ENCODE results near the gene SYF2. TPM values are rescaled to one million over a fixed set of nuclear protein-coding genes. Genes with fewer than 3 reads are reported as not detected.
A peak's percentile ranks its signal among the peaks of the same experiment; 100 is the strongest.

SYF2 gene
- total and polyA plus RNA-seq, 2 donors (not counting 1 experiment from before 2014, with no cell fraction given) = 21.9 to 67.3 TPM

- H3K9me3 ChIP-seq (ENCODE audit: control extremely low read depth in 1 of 3, control insufficient read depth in 2 of 3, insufficient read depth in 1 of 3, low read length in 2 of 3) = no peaks in the 10 kb centered on the region
- no peaks in the 10 kb centered on the region for H3K4me1 ChIP-seq (ENCODE audit: control insufficient read depth in 2 of 2, insufficient read depth in 2 of 2, low read length in 2 of 2)
- DNase-seq (peak; percentile 1), ATAC-seq (ENCODE audit: low read depth) (no peak)
- Mint-ChIP-seq H3K27ac (no peak overlapping the region), H3K4me1 (peaks cover 7% of the 10 kb centered on the region), H3K4me3 (no peak overlapping the region), H3K9me3 (ENCODE audit: insufficient read depth) (no peaks in the 10 kb centered on the region), H3K27me3 (no peaks in the 10 kb centered on the region)
- H3K4me3 ChIP-seq (ENCODE audit: control extremely low read depth in 1 of 5, extremely low read depth in 1 of 5, insufficient read depth in 1 of 5, low read depth in 2 of 5, low read length in 4 of 5) = no peak overlapping the region
- intact Hi-C loops (cut with micrococcal nuclease) = no loop called here
- H3K36me3 ChIP-seq (replicated peaks in 1 of 2; ENCODE audit: control extremely low read depth in 1 of 2, control insufficient read depth in 1 of 2, extremely low read depth in 1 of 2, insufficient read depth in 2 of 2, low read length in 1 of 2) = no peaks in the 10 kb centered on the region
- CTCF ChIA-PET = no interaction called here
- no peak overlapping the region for H3K4me2 ChIP-seq (replicated peaks; ENCODE audit: low read depth, low read length, poor library complexity, severe bottlenecking)
- H2AFZ ChIP-seq (ENCODE audit: insufficient read depth, low read depth, low read length, poor library complexity, severe bottlenecking) = no peak overlapping the region
- TF ChIP-seq CTCF (IDR thresholded peaks at IDR 0.05) (no peak), EZH2 (IDR thresholded peaks at IDR 0.05; ENCODE audit: borderline replicate concordance, insufficient read depth, low read depth, low read length, poor library complexity, severe bottlenecking) (no peak)
- H3K9ac ChIP-seq (ENCODE audit: low read length) = no peak overlapping the region
- peaks cover 37% of the 10 kb centered on the region for H4K20me1 ChIP-seq (ENCODE audit: control insufficient read depth, insufficient read depth, low read length, poor library complexity, severe bottlenecking)
- WGBS (ENCODE audit: insufficient coverage) = 86% methylated on average over 1 of the region's 2 CpGs
- H3K27me3 ChIP-seq (replicated peaks in 1 of 4; ENCODE audit: control extremely low read depth in 1 of 4, control insufficient read depth in 3 of 4, insufficient read depth in 4 of 4, low read length in 3 of 4) = no peaks in the 10 kb centered on the region
- POLR2A ChIA-PET = no interaction called here
- H3K79me2 ChIP-seq (ENCODE audit: control insufficient read depth, insufficient read depth, low read length) = peaks cover 47% of the 10 kb centered on the region
- H3K27ac ChIP-seq (ENCODE audit: low read length in 2 of 2) = no peak overlapping the region
These were observed 21.6 kb upstream of the SYF2 start for GRCh38 chr1:25253911-25254310.

GRCh38 chr1:25247829-25248754 is 15.8 kb upstream of the SYF2 start:
- Histone ChIP-seq H3K27ac (ENCODE audit: low read length in 2 of 2) (peak overlapping the region; percentile 97 to 99), H3K9ac (ENCODE audit: low read length) (peak overlapping the region; percentile 98), H3K4me1 (ENCODE audit: control insufficient read depth in 2 of 2, insufficient read depth in 2 of 2, low read length in 2 of 2) (peaks cover 25 to 26% of the 10 kb centered on the region in 2 donors), H3K79me2 (ENCODE audit: control insufficient read depth, insufficient read depth, low read length) (peaks cover 32% of the 10 kb centered on the region), H4K20me1 (ENCODE audit: control insufficient read depth, insufficient read depth, low read length, poor library complexity, severe bottlenecking) (peaks cover 37% of the 10 kb centered on the region), H3K27me3 (replicated peaks in 1 of 4; ENCODE audit: control extremely low read depth in 1 of 4, control insufficient read depth in 3 of 4, insufficient read depth in 4 of 4, low read length in 3 of 4) (no peaks in the 10 kb centered on the region), H3K4me3 (ENCODE audit: control extremely low read depth in 1 of 5, extremely low read depth in 1 of 5, insufficient read depth in 1 of 5, low read depth in 2 of 5, low read length in 4 of 5) (peak overlapping the region; percentile 59 to 97 (median 95)), H3K4me2 (replicated peaks; ENCODE audit: low read depth, low read length, poor library complexity, severe bottlenecking) (peak overlapping the region; percentile 82), H2AFZ (ENCODE audit: insufficient read depth, low read depth, low read length, poor library complexity, severe bottlenecking) (peak overlapping the region; percentile 76), H3K36me3 (replicated peaks in 1 of 2; ENCODE audit: control extremely low read depth in 1 of 2, control insufficient read depth in 1 of 2, extremely low read depth in 1 of 2, insufficient read depth in 2 of 2, low read length in 1 of 2) (peaks cover 7 to 33% of the 10 kb centered on the region in 2 experiments), H3K9me3 (ENCODE audit: control extremely low read depth in 1 of 3, control insufficient read depth in 2 of 3, insufficient read depth in 1 of 3, low read length in 2 of 3) (no peaks in the 10 kb centered on the region)
- ATAC-seq (ENCODE audit: low read depth) (peak; percentile 39), DNase-seq (peak; percentile 13)
- no peaks in the 10 kb centered on the region for H3K9me3 Mint-ChIP-seq (ENCODE audit: insufficient read depth)
- peaks cover 43% of the 10 kb centered on the region for H3K4me1 Mint-ChIP-seq
- intact Hi-C loops (cut with micrococcal nuclease) = loop anchor here (1.0 to 10.0 kb wide), 8 partner anchors 9 to 605 kb away; partner anchors contain the start of genes MAN1C1, MTFR1L, SRRM1 and SYF2
- no peaks in the 10 kb centered on the region for H3K27me3 Mint-ChIP-seq
- ChIA-PET CTCF (interaction anchor here (1.0 to 1.3 kb wide), 2 partner anchors 9 to 16 kb away, joined by 3 to 10 read pairs; partner anchors contain the start of gene SYF2), POLR2A (interaction anchor here (0.5 to 1.6 kb wide), 8 partner anchors 9 to 572 kb away, joined by 3 to 16 read pairs (median 6); partner anchors contain the start of genes MTFR1L, RUNX3 and SYF2)
- H3K27ac Mint-ChIP-seq = peak overlapping the region; percentile 100
- 30% methylated on average over 18 of the region's 30 CpGs for WGBS (ENCODE audit: insufficient coverage)
- TF ChIP-seq EZH2 (IDR thresholded peaks at IDR 0.05; ENCODE audit: borderline replicate concordance, insufficient read depth, low read depth, low read length, poor library complexity, severe bottlenecking) (no peak), CTCF (IDR thresholded peaks at IDR 0.05) (peak; percentile 20)
- H3K4me3 Mint-ChIP-seq = peak overlapping the region; percentile 99
